K562 (cell line): ENCODE results near the gene PSMB2. TPM values are rescaled to one million over a fixed set of nuclear protein-coding genes. Genes with fewer than 3 reads are reported as not detected.

Experiments used
- CBFB ChIP-seq: sonication (generic); formaldehyde crosslinking; IDR thresholded peaks from 2 replicates; pipeline ENCODE4 v1.4.0; 2020; ENCODE audit warnings: mild to moderate bottlenecking, missing genetic modification reagents
- MAZ ChIP-seq, 2 experiments: fragments of 450-650 bp in 1 of 2; sonication (generic) in 1 of 2; formaldehyde crosslinking; IDR thresholded peaks in 1 of 2; conservative IDR thresholded peaks in 1 of 2; 2 replicates each; pipeline versions ENCODE4 v1.4.0 to v1.5.0; 2020; ENCODE audit warnings: mild to moderate bottlenecking in 1 of 2, missing genetic modification reagents in 1 of 2
- MTF1 ChIP-seq: fragments of 250-450 bp; sonication (Bioruptor Pico); IDR thresholded peaks from 2 replicates; pipeline ENCODE4 v1.9.0; 2021; ENCODE audit warnings: moderate library complexity, mild to moderate bottlenecking, inconsistent platforms, borderline replicate concordance
- RFX1 ChIP-seq: fragments of 450-650 bp; IDR thresholded peaks from 2 replicates; pipeline ENCODE4 v1.6.1; 2016; ENCODE audit warnings: mild to moderate bottlenecking, moderate library complexity
- STAT5A ChIP-seq: IDR thresholded peaks from 2 replicates; pipeline ENCODE4 v1.6.1; 2012; ENCODE audit warnings: low read length, inconsistent platforms, borderline replicate concordance
- ZNF639 ChIP-seq, 2 experiments: fragments of 200-800 bp in 1 of 2; sonication (Bioruptor generic) in 1 of 2; sonication (generic) in 1 of 2; formaldehyde crosslinking in 1 of 2; IDR thresholded peaks in 1 of 2; conservative IDR thresholded peaks in 1 of 2; 2 replicates each; pipeline versions ENCODE4 v1.5.0 to v1.6.1; 2016 to 2020; ENCODE audit warnings: missing compliant biosample characterization in 1 of 2, missing genetic modification characterization in 1 of 2, missing genetic modification reagents in 1 of 2
- polyA plus RNA-seq, 8 experiments: library from polyadenylated mRNA; depleted of rRNA in 4 of 8; stranded (reverse) in 5 of 8; unstranded in 3 of 8; fragments of >200 nt; fragmentation: Nextera tagmentation in 2 of 8; fragmentation: Illumina TruSeq in 1 of 8; extraction: Ambion mirVana in 2 of 8; extraction: Trizol in 1 of 8; gene quantifications; 2 replicates each; pipeline versions ENCODE4 v1.2.1 to v1.2.3, GENCODE V29; 2011 to 2014; ENCODE audit warnings: inconsistent platforms in 1 of 8, missing spikeins in 1 of 8
- total RNA-seq, 7 experiments: library from RNA; depleted of rRNA in 6 of 7; stranded (reverse); fragments of >200 nt in 6 of 7; fragmentation: Illumina TruSeq in 2 of 7; extraction: Trizol in 2 of 7; gene quantifications; 2 replicates each; pipeline versions ENCODE4 v1.2.1 to v1.2.3, GENCODE V29; 2011 to 2021; ENCODE audit warnings: low replicate concordance in 1 of 7

PSMB2 gene
- total and polyA plus RNA-seq, 9 of the 15 experiments (the other 6 are each of a cell fraction or from before 2014, with no cell fraction given) = 71.7 to 543 (median 165) TPM

GRCh38 chr1:35559317-35559944, 81.9 kb downstream of the PSMB2 start (continued):
- TF ChIP-seq ZNF639 (CRISPR knock-in tag; conservative IDR thresholded peaks at IDR 0.05 in 1 of 2, IDR thresholded peaks at IDR 0.05 in 1 of 2) = no peak
- TF ChIP-seq MAZ (CRISPR knock-in tag; conservative IDR thresholded peaks at IDR 0.05 in 1 of 2, IDR thresholded peaks at IDR 0.05 in 1 of 2) = no peak
- TF ChIP-seq STAT5A = no peak
- no peak for TF ChIP-seq MTF1 (CRISPR knock-in tag)
- TF ChIP-seq CBFB (CRISPR knock-in tag) = no peak
- peak; percentile 76; the same call in 1 of the 2 replicates for TF ChIP-seq RFX1
